ENCODE results near the gene ARHGAP40. TPM values are rescaled to one million over a fixed set of nuclear protein-coding genes. Genes with fewer than 3 reads are reported as not detected.
"Not testable (repeated sequence)": the region's sequence is repeated elsewhere in the genome, so short reads cannot be mapped to it uniquely, and the experiment has no call there.

ARHGAP40 gene
- total RNA-seq, 1 experiment from 2014 or later: not detected

DNA sequence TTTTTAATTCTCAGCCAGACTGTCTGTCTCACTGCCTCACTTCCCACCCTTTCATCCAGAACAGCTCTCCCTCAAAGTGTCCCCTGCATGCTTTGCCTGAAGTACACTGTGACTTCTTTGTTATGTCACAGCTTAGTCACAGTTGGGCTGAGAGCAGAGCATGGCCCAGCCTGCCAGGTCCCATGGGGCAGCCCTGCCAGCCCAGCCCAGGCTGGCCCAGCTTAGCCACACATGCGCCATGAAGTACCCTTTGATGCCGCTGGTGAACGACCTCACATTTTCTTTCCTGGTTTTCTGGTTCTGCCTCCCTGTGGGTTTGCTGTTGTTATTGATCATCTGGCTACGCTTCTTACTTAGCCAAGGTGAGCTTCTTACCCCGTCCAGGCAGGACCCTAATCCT, 20.6 kb upstream of the ARHGAP40 start, which contains the start of gene ADIG:
ADIG (plus strand) TSS at position 185 of the 400 bp plus-strand sequence; CDS start at position 239, 54 bp downstream.
- Histone ChIP-seq H3K4me3 (no peak within 1 kb of the TSS), H3K4me1 (no peaks in the 10 kb centered on the region), H3K27ac (no peak within 1 kb of the TSS), H3K9me3 (replicated peaks) (no peaks in the 10 kb centered on the region), H3K27me3 (no peaks in the 10 kb centered on the region; the same call in 1 of the 2 replicates), H3K36me3 (peaks cover 8% of the 10 kb centered on the region; the same call in 1 of the 2 replicates)
- peak; percentile 37 to 51 for DNase-seq

- no peak for DNase-seq
- Histone ChIP-seq H3K27me3 (no peaks in the 10 kb centered on the region; the same call in 1 of the 2 replicates), H3K27ac (no peak overlapping the region), H3K4me3 (no peak overlapping the region), H3K4me1 (no peaks in the 10 kb centered on the region), H3K9me3 (replicated peaks) (no peaks in the 10 kb centered on the region), H3K36me3 (no peaks in the 10 kb centered on the region)
These were observed 19.7 kb upstream of the ARHGAP40 start for GRCh38 chr20:38581830-38582358.

DNA sequence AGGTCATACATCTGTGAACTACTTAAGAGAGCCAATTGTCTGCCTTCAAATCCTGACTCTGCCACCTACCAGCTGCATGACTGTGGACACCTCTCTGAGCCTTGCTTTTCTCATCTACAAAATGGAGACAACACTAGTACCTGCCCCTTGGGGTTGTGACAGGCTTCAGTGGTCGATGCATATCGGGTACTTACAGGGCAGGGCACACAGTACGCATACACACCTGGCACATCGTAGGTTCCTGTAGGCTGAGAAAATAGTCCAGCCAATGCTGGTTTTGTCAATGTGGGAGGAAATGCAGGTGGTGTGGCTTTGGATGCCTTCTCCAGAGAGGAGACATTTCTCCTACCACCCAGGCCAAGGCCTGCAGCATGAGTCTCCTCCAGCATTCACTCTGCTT, 18.3 kb upstream of the ARHGAP40 start:
- DNase-seq: no peak
- Histone ChIP-seq H3K27me3 (no peaks in the 10 kb centered on the region; the same call in 1 of the 2 replicates), H3K27ac (no peak overlapping the region), H3K4me1 (no peaks in the 10 kb centered on the region), H3K36me3 (no peaks in the 10 kb centered on the region), H3K9me3 (replicated peaks) (no peaks in the 10 kb centered on the region), H3K4me3 (no peak overlapping the region)

GRCh38 chr20:38584099-38584763, 17.4 kb upstream of the ARHGAP40 start:
- no peak for DNase-seq
- Histone ChIP-seq H3K27ac (no peak overlapping the region), H3K9me3 (replicated peaks) (no peaks in the 10 kb centered on the region), H3K4me1 (no peaks in the 10 kb centered on the region), H3K36me3 (no peaks in the 10 kb centered on the region), H3K27me3 (no peaks in the 10 kb centered on the region; the same call in 1 of the 2 replicates), H3K4me3 (no peak overlapping the region)

DNA sequence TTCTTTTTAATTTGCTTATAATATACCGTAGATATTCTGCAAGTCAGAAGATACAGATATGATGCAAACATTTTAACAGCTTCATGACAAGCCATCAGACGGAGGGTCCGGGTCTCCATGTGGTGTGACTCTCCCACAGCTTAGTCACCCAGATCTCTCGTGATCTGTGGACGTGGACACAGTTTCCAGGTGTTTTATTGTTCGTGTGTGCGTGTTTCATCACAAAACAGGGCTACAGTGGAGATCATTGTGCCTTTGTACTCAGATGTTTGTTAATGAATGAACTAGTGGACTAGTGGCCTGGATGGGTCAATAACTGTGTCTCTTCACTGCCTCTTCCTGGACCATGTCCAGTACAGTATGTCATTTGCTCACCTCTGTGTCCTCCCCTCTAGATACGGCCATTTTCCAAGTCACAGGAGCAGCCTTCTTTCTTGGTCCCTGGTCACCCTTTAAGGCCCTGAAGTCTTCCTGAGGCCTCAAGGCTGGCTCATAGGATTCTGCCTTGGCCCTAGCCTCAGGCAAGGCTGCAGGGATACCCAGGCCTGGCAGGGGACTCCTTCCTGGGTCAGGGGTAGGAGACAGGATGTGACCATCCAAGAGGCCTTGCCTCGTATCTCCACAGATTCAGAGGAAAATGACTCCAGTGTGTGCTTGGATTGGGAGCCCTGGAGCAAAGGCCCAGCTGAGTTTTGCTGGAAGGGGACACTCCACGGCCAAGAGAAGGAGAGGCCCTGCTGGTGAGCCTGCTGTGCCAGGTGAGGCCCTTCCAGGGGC, 16.0 kb upstream of the ARHGAP40 start:
- Histone ChIP-seq H3K36me3 (no peaks in the 10 kb centered on the region), H3K27me3 (no peaks in the 10 kb centered on the region; the same call in 1 of the 2 replicates), H3K4me1 (no peaks in the 10 kb centered on the region), H3K9me3 (replicated peaks) (no peaks in the 10 kb centered on the region), H3K27ac (no peak overlapping the region), H3K4me3 (no peak overlapping the region)
- no peak for DNase-seq

- no peak for DNase-seq
- no peaks in the 10 kb centered on the region; the same call in 1 of the 2 replicates for H3K27me3 ChIP-seq
- H3K9me3 ChIP-seq (replicated peaks): no peaks in the 10 kb centered on the region
- no peaks in the 10 kb centered on the region for H3K4me1 ChIP-seq
- no peaks in the 10 kb centered on the region for H3K36me3 ChIP-seq
- H3K27ac ChIP-seq: no peak overlapping the region
- H3K4me3 ChIP-seq: no peak overlapping the region
These were observed 15.5 kb upstream of the ARHGAP40 start for GRCh38 chr20:38586181-38586525.

- no peak for DNase-seq
- Histone ChIP-seq H3K4me3 (no peak overlapping the region), H3K36me3 (no peaks in the 10 kb centered on the region)
These were observed 13.3 kb upstream of the ARHGAP40 start for GRCh38 chr20:38588303-38588702.

GRCh38 chr20:38589351-38589750, 12.3 kb upstream of the ARHGAP40 start:
- Histone ChIP-seq H3K4me1 (no peaks in the 10 kb centered on the region), H3K27me3 (peaks cover 4% of the 10 kb centered on the region; the same call in 1 of the 2 replicates), H3K27ac (no peak overlapping the region), H3K9me3 (replicated peaks) (no peaks in the 10 kb centered on the region), H3K4me3 (no peak overlapping the region), H3K36me3 (no peaks in the 10 kb centered on the region)
- no peak for DNase-seq

More at GRCh38 chr20:38588303-38588702, 13.3 kb upstream of the ARHGAP40 start:
- H3K9me3 ChIP-seq (replicated peaks): no peaks in the 10 kb centered on the region
- no peak overlapping the region for H3K27ac ChIP-seq
- H3K4me1 ChIP-seq: no peaks in the 10 kb centered on the region
- H3K27me3 ChIP-seq: peaks cover 4% of the 10 kb centered on the region; the same call in 1 of the 2 replicates

DNA sequence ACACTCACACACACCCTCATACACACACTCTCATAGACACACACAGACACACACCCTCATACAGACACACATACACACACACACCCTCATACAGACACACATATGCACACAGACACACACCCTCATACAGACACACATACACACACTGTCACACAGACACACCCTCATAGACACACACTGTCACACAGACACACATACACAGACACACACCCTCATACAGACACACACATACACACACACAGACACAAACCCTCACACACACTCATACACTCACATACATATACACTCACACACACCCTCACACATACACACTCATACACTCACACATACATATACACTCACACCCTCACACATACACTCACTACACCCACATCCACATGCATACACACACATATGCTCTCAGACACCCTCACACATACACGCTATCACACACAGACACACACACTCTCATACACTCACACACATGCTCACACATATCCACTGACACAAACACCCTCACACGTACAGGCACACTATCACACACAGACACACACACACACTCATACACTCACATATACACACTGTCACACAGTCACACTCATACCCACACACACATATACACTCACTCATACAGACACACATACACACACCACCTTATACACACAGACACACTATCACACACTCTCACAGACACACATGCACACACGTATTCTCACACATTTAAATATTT, 11.5 kb upstream of the ARHGAP40 start:
- H3K4me1 ChIP-seq: no peaks in the 10 kb centered on the region
- no peak overlapping the region for H3K4me3 ChIP-seq
- no peak for DNase-seq
- no peaks in the 10 kb centered on the region for H3K9me3 ChIP-seq (replicated peaks)
- peaks cover 4% of the 10 kb centered on the region; the same call in 1 of the 2 replicates for H3K27me3 ChIP-seq
- H3K36me3 ChIP-seq: no peaks in the 10 kb centered on the region
- no peak overlapping the region for H3K27ac ChIP-seq

- H3K9me3 ChIP-seq (replicated peaks): no peaks in the 10 kb centered on the region
- peaks cover 4% of the 10 kb centered on the region; the same call in 1 of the 2 replicates for H3K27me3 ChIP-seq
- no peak overlapping the region for H3K27ac ChIP-seq
- no peak overlapping the region for H3K4me3 ChIP-seq
- no peaks in the 10 kb centered on the region for H3K4me1 ChIP-seq
- no peaks in the 10 kb centered on the region for H3K36me3 ChIP-seq
- DNase-seq: no peak
These were observed 10.7 kb upstream of the ARHGAP40 start for GRCh38 chr20:38590676-38591473.

DNA sequence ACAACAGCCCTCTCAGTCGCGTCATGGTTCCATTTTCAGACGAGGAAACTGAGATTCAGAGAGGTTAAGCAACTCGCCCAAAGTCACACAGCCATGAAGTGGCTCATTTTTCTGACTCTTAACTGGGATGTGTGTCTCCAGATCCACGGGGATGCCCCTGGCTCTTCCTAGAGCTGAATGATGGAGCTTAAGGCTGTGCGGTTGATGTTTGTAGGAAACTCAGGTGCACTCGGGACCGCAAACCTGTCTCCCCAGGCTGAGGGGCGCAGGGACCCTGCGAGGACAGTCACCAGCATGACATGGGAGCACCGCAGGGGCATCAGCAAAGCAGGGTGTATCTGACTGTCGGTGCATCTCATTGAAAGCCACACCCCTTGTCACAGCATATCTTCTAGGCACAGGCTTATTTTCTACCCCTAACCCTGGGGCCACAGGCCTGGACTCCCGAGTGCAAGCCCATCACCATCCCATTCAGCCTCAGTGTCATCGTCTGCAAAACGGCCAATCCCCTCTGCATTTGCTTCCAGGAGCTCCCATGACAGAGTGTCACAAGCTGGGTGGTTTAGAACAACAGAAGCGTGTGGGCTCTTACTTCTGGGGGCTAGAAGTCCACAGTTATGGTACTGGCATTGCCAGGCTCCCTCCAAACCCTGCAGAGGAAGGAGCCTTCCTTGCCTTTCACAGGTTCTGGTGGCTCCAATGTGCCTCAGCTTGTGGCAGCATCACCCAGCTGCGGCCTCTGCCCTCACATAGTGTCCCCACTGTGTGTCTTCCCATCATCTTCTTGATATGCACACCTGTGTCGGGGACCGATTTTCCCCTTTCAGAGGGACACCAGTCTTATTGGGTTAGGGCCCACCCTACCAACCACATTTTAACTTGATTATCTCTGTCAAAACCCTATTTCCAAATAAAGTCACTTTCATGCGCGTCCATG, 9.9 kb upstream of the ARHGAP40 start:
- H3K9me3 ChIP-seq (replicated peaks): no peaks in the 10 kb centered on the region
- H3K36me3 ChIP-seq: no peaks in the 10 kb centered on the region
- peaks cover 4% of the 10 kb centered on the region; the same call in 1 of the 2 replicates for H3K27me3 ChIP-seq
- no peaks in the 10 kb centered on the region for H3K4me1 ChIP-seq
- no peak overlapping the region for H3K4me3 ChIP-seq
- no peak for DNase-seq
- no peak overlapping the region for H3K27ac ChIP-seq

DNA sequence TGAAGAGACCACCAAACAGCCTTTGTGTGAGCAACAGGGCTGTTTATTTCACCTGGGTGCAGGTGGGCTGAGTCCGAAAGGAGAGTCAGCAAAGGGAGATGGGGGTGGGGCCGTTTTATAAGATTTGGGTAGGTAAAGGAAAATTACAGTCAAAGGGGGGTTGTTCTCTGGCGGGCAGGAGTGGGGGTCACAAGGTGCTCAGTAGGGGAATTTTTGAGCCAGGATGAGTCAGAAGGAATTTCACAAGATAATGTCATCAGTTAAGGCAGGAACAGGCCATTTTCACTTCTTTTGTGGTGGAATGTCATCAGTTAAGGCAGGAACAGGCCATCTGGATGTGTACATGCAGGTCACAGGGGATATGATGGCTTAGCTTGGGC, 9.2 kb upstream of the ARHGAP40 start:
- not testable (repeated sequence) for H3K9me3 ChIP-seq (replicated peaks); H3K4me1 ChIP-seq; H3K27ac ChIP-seq; H3K36me3 ChIP-seq; H3K4me3 ChIP-seq; H3K27me3 ChIP-seq; DNase-seq

DNA sequence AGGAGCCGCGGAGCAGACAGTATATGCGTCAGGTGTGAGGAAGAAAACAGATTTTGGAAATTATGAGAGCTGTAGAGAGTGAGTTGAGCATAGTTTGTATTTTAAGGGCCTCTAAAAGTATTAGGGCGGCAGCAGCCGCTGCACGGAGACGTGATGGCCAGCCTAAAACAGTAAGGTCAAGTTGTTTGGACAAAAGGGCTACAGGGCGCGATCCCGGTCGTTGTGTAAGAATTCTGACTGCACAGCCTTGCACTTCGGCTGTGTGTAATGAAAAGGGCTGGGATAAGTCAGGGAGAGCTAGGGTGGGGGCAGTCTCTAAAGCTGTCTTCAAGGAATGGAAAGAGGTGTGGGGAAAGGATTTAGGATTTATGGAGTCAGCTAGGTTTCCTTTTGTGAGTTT, 7.3 kb upstream of the ARHGAP40 start:
- not testable (repeated sequence) for H3K36me3 ChIP-seq; H3K4me3 ChIP-seq; H3K4me1 ChIP-seq; H3K27ac ChIP-seq; H3K27me3 ChIP-seq; DNase-seq; H3K9me3 ChIP-seq (replicated peaks)
